ENCODE measurements around the gene P2RX6.

GRCh38 chr22:20988573-20989322 is 26.2 kb upstream of the P2RX6 start:
- TF ChIP-seq, protein P1, sequence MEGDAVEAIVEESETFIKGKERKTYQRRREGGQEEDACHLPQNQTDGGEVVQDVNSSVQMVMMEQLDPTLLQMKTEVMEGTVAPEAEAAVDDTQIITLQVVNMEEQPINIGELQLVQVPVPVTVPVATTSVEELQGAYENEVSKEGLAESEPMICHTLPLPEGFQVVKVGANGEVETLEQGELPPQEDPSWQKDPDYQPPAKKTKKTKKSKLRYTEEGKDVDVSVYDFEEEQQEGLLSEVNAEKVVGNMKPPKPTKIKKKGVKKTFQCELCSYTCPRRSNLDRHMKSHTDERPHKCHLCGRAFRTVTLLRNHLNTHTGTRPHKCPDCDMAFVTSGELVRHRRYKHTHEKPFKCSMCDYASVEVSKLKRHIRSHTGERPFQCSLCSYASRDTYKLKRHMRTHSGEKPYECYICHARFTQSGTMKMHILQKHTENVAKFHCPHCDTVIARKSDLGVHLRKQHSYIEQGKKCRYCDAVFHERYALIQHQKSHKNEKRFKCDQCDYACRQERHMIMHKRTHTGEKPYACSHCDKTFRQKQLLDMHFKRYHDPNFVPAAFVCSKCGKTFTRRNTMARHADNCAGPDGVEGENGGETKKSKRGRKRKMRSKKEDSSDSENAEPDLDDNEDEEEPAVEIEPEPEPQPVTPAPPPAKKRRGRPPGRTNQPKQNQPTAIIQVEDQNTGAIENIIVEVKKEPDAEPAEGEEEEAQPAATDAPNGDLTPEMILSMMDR (IDR thresholded peaks at IDR 0.05 in 4 of 5, conservative IDR thresholded peaks at IDR 0.05 in 1 of 5), result no peak
- no peak for TF ChIP-seq POLR2A (IDR thresholded peaks at IDR 0.05)

Data from gastrocnemius medialis (tissue), 4 donors.